ENCODE measurements around the gene ENKUR.

The ENKUR gene

GRCh38 chr10:25046641-25047040, 30.7 kb upstream of the ENKUR start:
- TF ChIP-seq CTCF (IDR thresholded peaks at IDR 0.05), result no peak

- TF ChIP-seq CTCF (IDR thresholded peaks at IDR 0.05), result no peak
Measured at GRCh38 chr10:25039531-25039930, 23.6 kb upstream of the ENKUR start.

GRCh38 chr10:25038325-25038724, 22.4 kb upstream of the ENKUR start:
- no peak for TF ChIP-seq CTCF (IDR thresholded peaks at IDR 0.05)

GRCh38 chr10:25036381-25036780, 20.4 kb upstream of the ENKUR start:
- no peak for TF ChIP-seq CTCF (IDR thresholded peaks at IDR 0.05)

- TF ChIP-seq CTCF (IDR thresholded peaks at IDR 0.05), result no peak
Measured at GRCh38 chr10:25029519-25029918, 13.6 kb upstream of the ENKUR start.

- no peak for TF ChIP-seq CTCF (IDR thresholded peaks at IDR 0.05)
Measured at GRCh38 chr10:25028711-25029110, 12.8 kb upstream of the ENKUR start.

- TF ChIP-seq CTCF (IDR thresholded peaks at IDR 0.05), result peak; percentile 64
Measured at GRCh38 chr10:25026463-25026862, 10.5 kb upstream of the ENKUR start.

GRCh38 chr10:25024528-25024927, 8.6 kb upstream of the ENKUR start:
- no peak for TF ChIP-seq CTCF (IDR thresholded peaks at IDR 0.05)
